Motor neuron (in vitro differentiated cells): ENCODE results near the gene ABO. TPM values are rescaled to one million over a fixed set of nuclear protein-coding genes. Genes with fewer than 3 reads are reported as not detected.
"Not testable (repeated sequence)": the region's sequence is repeated elsewhere in the genome, so short reads cannot be mapped to it uniquely, and the experiment has no call there.

ENCODE experiments used
- ATAC-seq, 8 experiments: fragments of 200-7000 bp; cut with Tn5 transposase; replicated peaks in 6 of 8; 2 replicates each; pipeline ENCODE4 v1.8.0; 2021; ENCODE audit warnings: mild to moderate bottlenecking in 8 of 8, moderate library complexity in 8 of 8
- H3K27ac ChIP-seq, 2 donors: fragments of 250-450 bp; sonication (Bioruptor Pico); 2 replicates each; pipeline ENCODE4 v1.9.0; 2021; ENCODE audit warnings: antibody characterized with exemption in 2 of 2, mild to moderate bottlenecking in 2 of 2, moderate library complexity in 1 of 2
- H3K4me1 ChIP-seq, 2 donors: fragments of 250-450 bp; sonication (Bioruptor Pico); replicated peaks in 1 of 2; 2 replicates each; pipeline ENCODE4 v1.6.1; 2021; ENCODE audit warnings: antibody characterized with exemption in 2 of 2, mild to moderate bottlenecking in 2 of 2, moderate library complexity in 1 of 2
- H3K4me3 ChIP-seq, 5 donors: fragments of 250-450 bp; sonication (Bioruptor Pico); 2 replicates each; pipeline ENCODE4 v1.9.0; 2021; ENCODE audit warnings: antibody characterized with exemption in 5 of 5, mild to moderate bottlenecking in 5 of 5, moderate library complexity in 4 of 5
- WGBS, 10 experiments: fragments of 450-650 bp; shearing (Covaris generic); methylation state at CpG; one replicate each; pipeline ENCODE4 v1.0.0; 2022; 5-methylcytosine and 5-hydroxymethylcytosine counted together
- in situ Hi-C, 9 experiments: fragments of 400-800 bp; cut with MboI; loops; one replicate each; pipeline ENCODE4 v1.15.0; 2021; ENCODE audit warnings: low sequenced_read_pairs in 9 of 9, low pct_unique_long_range_greater_than_20kb in 2 of 9; ENCODE audit not compliant: unreplicated experiment in 9 of 9
- total RNA-seq, 8 experiments: library from RNA; unstranded; fragments of 300-600 nt; gene quantifications; 2 replicates each; pipeline versions ENCODE4 v1.2.3 to v1.2.4, GENCODE V29; 2022

ABO gene
- total RNA-seq, 8 experiments from 2014 or later: under 0.01 to 0.38 (median 0.12) TPM; not detected in 2

- H3K4me1 ChIP-seq, in situ Hi-C loops, H3K4me3 ChIP-seq, H3K27ac ChIP-seq: not testable (repeated sequence)
- peak in 2 of 8 experiments; percentile 31 to 92 for ATAC-seq
- WGBS, 10 experiments: 0 to 60% (median 26%) methylated on average over 1 to 9 of the region's 12 CpGs; no CpG with 5 or more reads in 3 of the 10 experiments
These were observed 57.5 kb downstream of the ABO start for GRCh38 chr9:133217333-133217988.

GRCh38 chr9:133214276-133214675 is 60.7 kb downstream of the ABO start:
- H3K4me3 ChIP-seq, H3K27ac ChIP-seq, in situ Hi-C loops, H3K4me1 ChIP-seq: not testable (repeated sequence)
- peak in 1 of 8 experiments; percentile 25 for ATAC-seq
- 0 to 90% (median 37%) methylated on average over 1 to 3 of the region's 4 CpGs; no CpG with 5 or more reads in 4 of the 10 experiments for WGBS, 10 experiments

- WGBS, 10 experiments: 60 to 100% (median 80%) methylated on average over 1 to 3 of the region's 7 CpGs; no CpG with 5 or more reads in 3 of the 10 experiments
- H3K4me1 ChIP-seq: no peaks in the 10 kb centered on the region
- H3K4me3 ChIP-seq: no peak overlapping the region
- in situ Hi-C loops: no loop called here
- ATAC-seq: no peak
- no peak overlapping the region for H3K27ac ChIP-seq
These were observed 64.4 kb downstream of the ABO start for GRCh38 chr9:133210609-133211008.

GRCh38 chr9:133210202-133210532 is 64.8 kb downstream of the ABO start:
- 60 to 80% (median 80%) methylated on average over 1 to 2 of the region's 7 CpGs; no CpG with 5 or more reads in 7 of the 10 experiments for WGBS, 10 experiments
- H3K4me1 ChIP-seq: no peaks in the 10 kb centered on the region
- ATAC-seq: no peak
- H3K4me3 ChIP-seq: no peak overlapping the region
- in situ Hi-C loops: no loop called here
- no peak overlapping the region for H3K27ac ChIP-seq

GRCh38 chr9:133209327-133210201 is 65.4 kb downstream of the ABO start:
- H3K4me3 ChIP-seq, in situ Hi-C loops, H3K4me1 ChIP-seq, H3K27ac ChIP-seq, ATAC-seq: not testable (repeated sequence)
- 56 to 90% (median 75%) methylated on average over 1 to 9 of the region's 29 CpGs; no CpG with 5 or more reads in 5 of the 10 experiments for WGBS, 10 experiments

- H3K4me3 ChIP-seq, in situ Hi-C loops, ATAC-seq, H3K27ac ChIP-seq, H3K4me1 ChIP-seq: not testable (repeated sequence)
- WGBS, 10 experiments: no CpG with 5 or more reads among the region's 18 CpGs
These were observed 66.1 kb downstream of the ABO start, which contains the start of gene OBP2B for GRCh38 chr9:133208880-133209300. OBP2B (minus strand) TSS chr9:133209250; CDS start chr9:133209199, 51 bp downstream.

GRCh38 chr9:133208171-133208879 is 66.7 kb downstream of the ABO start:
- ATAC-seq, H3K4me3 ChIP-seq, in situ Hi-C loops, H3K27ac ChIP-seq, H3K4me1 ChIP-seq: not testable (repeated sequence)
- 83% methylated on average over 2 of the region's 16 CpGs; no CpG with 5 or more reads in 9 of the 10 experiments for WGBS, 10 experiments

- no peak for ATAC-seq
- WGBS, 10 experiments: 100% methylated on average over 2 of the region's 16 CpGs; no CpG with 5 or more reads in 9 of the 10 experiments
- Histone ChIP-seq H3K27ac (no peak overlapping the region), H3K4me1 (no peaks in the 10 kb centered on the region), H3K4me3 (no peak overlapping the region)
- in situ Hi-C loops: no loop called here
These were observed 67.3 kb downstream of the ABO start for GRCh38 chr9:133207540-133208170.

GRCh38 chr9:133207021-133207531 is 67.9 kb downstream of the ABO start:
- Histone ChIP-seq H3K27ac (no peak overlapping the region), H3K4me3 (no peak overlapping the region), H3K4me1 (no peaks in the 10 kb centered on the region)
- ATAC-seq: no peak
- WGBS, 10 experiments: 65 to 77% methylated on average over 5 to 6 of the region's 14 CpGs; no CpG with 5 or more reads in 8 of the 10 experiments
- in situ Hi-C loops: no loop called here

GRCh38 chr9:133205996-133206931 is 68.7 kb downstream of the ABO start:
- in situ Hi-C loops: no loop called here
- Histone ChIP-seq H3K4me1 (no peaks in the 10 kb centered on the region), H3K27ac (no peak overlapping the region), H3K4me3 (no peak overlapping the region)
- WGBS, 10 experiments: 72 to 88% methylated on average over 5 to 10 of the region's 35 CpGs; no CpG with 5 or more reads in 8 of the 10 experiments
- ATAC-seq: no peak

- H3K27ac ChIP-seq, H3K4me3 ChIP-seq, ATAC-seq, H3K4me1 ChIP-seq, in situ Hi-C loops: not testable (repeated sequence)
- WGBS, 10 experiments: no CpG with 5 or more reads among the region's 14 CpGs
These were observed 69.5 kb downstream of the ABO start for GRCh38 chr9:133205481-133205887.
